ENCODE results near the gene GEMIN4. TPM values are rescaled to one million over a fixed set of nuclear protein-coding genes. Genes with fewer than 3 reads are reported as not detected.
A peak's percentile ranks its signal among the peaks of the same experiment; 100 is the strongest.

Gene GEMIN4
- total and polyA plus RNA-seq, 8 donors: 6.3 to 13.1 (median 8.0) TPM

- Histone ChIP-seq H3K4me3 (peak overlapping the region; percentile 37 to 90 (median 73)), H3K9me3 (no peaks in the 10 kb centered on the region), H3K27ac (peak overlapping the region; percentile 22 to 80 (median 45)), H3K27me3 (no peaks in the 10 kb centered on the region), H3K4me1 (peaks cover 0 to 13% (median 0%) of the 10 kb centered on the region in 3 donors), H3K36me3 (no peaks in the 10 kb centered on the region)
- intact Hi-C loops (cut with DNase I): no loop called here
- TF ChIP-seq CTCF (IDR thresholded peaks at IDR 0.05): no peak
- FAIRE-seq (no peak), DNase-seq (peak; percentile 46 to 87 (median 64)), ATAC-seq (peak; percentile 51 to 70 (median 63))
- 6 to 7% methylated on average over 52 to 57 of the region's 57 CpGs for WGBS, 2 donors
Observed at GRCh38 chr17:732902-733720, 19.0 kb downstream of the GEMIN4 start.

- Histone ChIP-seq H3K4me3 (peak within 1 kb of the TSS; percentile 72 to 92 (median 82)), H3K36me3 (no peaks in the 10 kb centered on the region), H3K27me3 (no peaks in the 10 kb centered on the region), H3K9me3 (no peaks in the 10 kb centered on the region), H3K4me1 (peaks cover 0 to 13% (median 0%) of the 10 kb centered on the region in 3 donors), H3K27ac (peak within 1 kb of the TSS; percentile 55 to 80 (median 60))
- 0% methylated on average over 33 to 126 of the region's 126 CpGs for WGBS, 2 donors
- peak; percentile 75 to 91 (median 83) for DNase-seq
- intact Hi-C loops (cut with DNase I): no loop called here
- ATAC-seq: peak; percentile 80 to 87 (median 84)
- no peak for TF ChIP-seq CTCF (IDR thresholded peaks at IDR 0.05)
- FAIRE-seq: no peak
Observed at GRCh38 chr17:732067-732901, 19.8 kb downstream of the GEMIN4 start, which contains the start of gene TLCD3A. Gene TLCD3A (plus strand): TSS chr17:732596. CDS start chr17:732648, 52 bp downstream.

GRCh38 chr17:731644-732066, 20.4 kb downstream of the GEMIN4 start:
- no peak for FAIRE-seq
- no peaks in the 10 kb centered on the region for H3K36me3 ChIP-seq
- H3K27me3 ChIP-seq: no peaks in the 10 kb centered on the region
- ATAC-seq: peak in 2 of 4 donors; percentile 31 to 33
- peak in 1 of 6 donors; percentile 26 for DNase-seq
- no peak for TF ChIP-seq CTCF (IDR thresholded peaks at IDR 0.05)
- WGBS, 2 donors: 6% methylated on average over 26 of the region's 26 CpGs
- peaks cover 0 to 13% (median 0%) of the 10 kb centered on the region in 3 donors for H3K4me1 ChIP-seq
- no peaks in the 10 kb centered on the region for H3K9me3 ChIP-seq
- intact Hi-C loops (cut with DNase I): no loop called here
- peak overlapping the region; percentile 72 to 92 (median 82) for H3K4me3 ChIP-seq
- peak overlapping the region; percentile 55 to 66 (median 60) for H3K27ac ChIP-seq

GRCh38 chr17:728911-729310, 23.2 kb downstream of the GEMIN4 start:
- Histone ChIP-seq H3K4me1 (peaks cover 0 to 19% (median 0%) of the 10 kb centered on the region in 3 donors), H3K4me3 (no peak overlapping the region), H3K27me3 (no peaks in the 10 kb centered on the region), H3K9me3 (no peaks in the 10 kb centered on the region), H3K36me3 (no peaks in the 10 kb centered on the region), H3K27ac (no peak overlapping the region)
- FAIRE-seq (no peak), ATAC-seq (no peak), DNase-seq (no peak)
- WGBS, 2 donors: 82 to 95% methylated on average over 5 of the region's 5 CpGs
- intact Hi-C loops (cut with DNase I): no loop called here
- no peak for TF ChIP-seq CTCF (IDR thresholded peaks at IDR 0.05)
